C4-2B (cell line): ENCODE results near the gene PDK2.

Experiments
- H3K27ac ChIP-seq: fragments of 450-650 bp; 2 replicates; pipeline ENCODE4 v1.5.1; 2017
- CTCF ChIP-seq: fragments of 450-650 bp; conservative IDR thresholded peaks from 2 replicates; pipeline ENCODE4 v1.5.1; 2017; ENCODE audit warnings: mild to moderate bottlenecking
- ZFX ChIP-seq: fragments of 450-650 bp; IDR thresholded peaks from 2 replicates; pipeline ENCODE4 v1.6.1; 2017

The PDK2 gene

GRCh38 chr17:50091918-50092285 lies 3.2 kb upstream of the PDK2 start:
- no peak overlapping the region for H3K27ac ChIP-seq

DNA sequence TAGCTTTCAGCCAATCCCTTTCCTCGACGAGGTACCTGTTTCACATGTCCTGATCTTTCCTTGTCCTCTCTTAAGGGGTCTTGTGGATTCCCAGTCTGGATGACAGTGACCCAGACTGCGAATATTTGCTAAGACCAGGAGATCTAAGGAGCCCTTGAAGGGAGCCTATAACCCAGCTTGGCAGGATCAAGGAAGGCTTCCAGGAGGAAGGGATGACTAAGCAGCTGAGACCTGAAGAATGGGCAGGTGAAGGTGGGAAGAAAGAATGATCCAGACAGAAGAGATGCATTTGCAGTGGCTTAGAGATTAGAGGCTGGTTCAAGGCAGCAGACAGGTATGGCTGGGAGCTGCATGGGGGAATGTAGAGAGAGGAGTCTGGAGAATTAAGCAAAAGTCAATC lies 1.9 kb upstream of the PDK2 start:
- TF ChIP-seq ZFX (no peak), CTCF (no peak)
- H3K27ac ChIP-seq = no peak overlapping the region

More at GRCh38 chr17:50091918-50092285, 3.2 kb upstream of the PDK2 start:
- TF ChIP-seq ZFX (no peak), CTCF (no peak)

DNA sequence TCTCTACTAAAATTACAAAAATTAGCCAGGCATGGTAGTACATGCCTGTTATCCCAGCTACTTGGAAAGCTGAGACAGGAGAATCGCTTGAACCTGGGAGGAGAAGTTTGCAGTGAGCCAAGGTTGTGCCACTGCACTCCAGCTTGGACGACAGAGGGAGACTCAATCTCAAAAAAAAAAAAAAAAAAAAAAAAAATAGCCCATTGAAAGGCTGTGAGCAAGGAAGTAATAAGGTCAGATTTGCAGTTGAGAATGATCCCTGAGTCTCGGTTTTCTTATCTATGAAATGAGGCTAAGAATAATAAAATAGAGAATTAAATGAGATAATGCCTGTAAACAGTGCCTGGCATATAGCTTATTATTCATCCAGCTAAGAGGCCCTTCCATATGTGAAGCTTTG lies 1.3 kb upstream of the PDK2 start:
- TF ChIP-seq ZFX (no peak), CTCF (no peak)
- no peak overlapping the region for H3K27ac ChIP-seq

DNA sequence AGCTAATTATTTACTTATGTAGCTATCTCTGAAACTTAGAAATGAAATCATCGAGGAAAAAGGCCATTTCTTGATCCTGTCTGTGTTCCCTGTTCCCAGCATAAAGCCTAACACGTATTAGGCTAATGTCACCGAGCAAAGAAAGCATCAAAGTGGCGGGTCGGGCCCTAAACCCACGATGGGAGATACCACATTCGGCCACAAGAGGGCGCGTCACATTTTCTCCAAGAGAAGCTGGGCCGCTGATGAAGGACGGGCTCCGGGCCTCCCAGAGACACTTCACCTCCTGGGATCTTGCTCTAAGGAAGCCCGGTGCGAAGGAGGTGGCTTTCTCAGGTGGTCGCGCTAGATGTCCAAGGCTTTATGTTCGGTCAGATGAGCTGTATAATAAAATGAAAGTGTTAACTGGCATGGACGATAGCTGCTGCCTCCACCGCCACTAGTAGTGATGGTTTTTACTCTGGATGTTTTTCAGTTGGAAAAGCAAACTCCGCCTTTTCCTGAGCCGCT lies 853 bp upstream of the PDK2 start:
- TF ChIP-seq CTCF (peak; percentile 96), ZFX (no peak)
- peak overlapping the region; percentile 73; the same call in 1 of the 2 replicates for H3K27ac ChIP-seq

GRCh38 chr17:50095626-50096037 lies 481 bp downstream of the PDK2 start:
- peak overlapping the region; percentile 73 for H3K27ac ChIP-seq
- TF ChIP-seq CTCF (no peak), ZFX (no peak)

- TF ChIP-seq CTCF (no peak), ZFX (no peak)
- peak overlapping the region; percentile 73 for H3K27ac ChIP-seq
Observed at GRCh38 chr17:50096092-50096491, 941 bp downstream of the PDK2 start.

DNA sequence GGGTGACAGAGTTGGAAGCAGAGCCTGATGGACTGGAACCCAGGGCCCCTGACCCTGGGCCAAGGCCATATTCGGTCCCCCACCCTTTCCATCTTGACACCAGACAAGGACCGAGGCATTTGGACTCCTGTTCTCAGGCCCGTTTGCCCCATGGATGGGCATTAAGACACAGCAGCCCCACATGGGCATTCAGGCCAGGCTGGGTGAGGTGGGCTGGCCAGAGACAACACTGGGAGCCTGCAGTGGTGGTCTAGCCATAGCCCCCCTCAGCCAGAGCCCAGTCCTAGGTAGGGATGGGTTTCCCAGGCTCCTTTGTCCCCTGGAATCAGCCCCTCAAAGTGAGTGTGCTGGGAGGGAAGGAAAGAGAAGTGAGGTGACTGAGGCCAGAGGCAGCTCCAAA lies 1.6 kb downstream of the PDK2 start:
- no peak for TF ChIP-seq ZFX
- TF ChIP-seq CTCF = no peak
- no peak overlapping the region for H3K27ac ChIP-seq
